ENCODE results near the gene FCMR.

GRCh38 chr1:206918076-206918475, 3.7 kb downstream of the FCMR start:
- no peak for TF ChIP-seq CTCF (conservative IDR thresholded peaks at IDR 0.05; ENCODE audit: low read length)
- TF ChIP-seq EZH2phosphoT487 (IDR thresholded peaks at IDR 0.05; ENCODE audit: borderline replicate concordance): no peak

Data from Loucy (cell line).